Measurements from ENCODE around the gene MADCAM1.

MADCAM1 gene

GRCh38 chr19:532561-533363 is 36.5 kb downstream of the MADCAM1 start:
- TF ChIP-seq CTCF (IDR thresholded peaks at IDR 0.05; ENCODE audit: extremely low read depth, insufficient read depth, missing control alignments), result peak; percentile 45
- in situ Hi-C loops (cut with MboI; ENCODE audit: low pct_unique_long_range_greater_than_20kb, low sequenced_read_pairs, unreplicated experiment), result no loop called here
- peak; percentile 76 for DNase-seq (ENCODE audit: low spot score)

- no peak for TF ChIP-seq CTCF (IDR thresholded peaks at IDR 0.05; ENCODE audit: extremely low read depth, insufficient read depth, missing control alignments)
- DNase-seq (ENCODE audit: low spot score), result no peak
- in situ Hi-C loops (cut with MboI; ENCODE audit: low pct_unique_long_range_greater_than_20kb, low sequenced_read_pairs, unreplicated experiment), result no loop called here
Measured at GRCh38 chr19:533364-534058, 37.2 kb downstream of the MADCAM1 start.

GRCh38 chr19:534088-534487 is 37.8 kb downstream of the MADCAM1 start:
- no peak for DNase-seq (ENCODE audit: low spot score)
- in situ Hi-C loops (cut with MboI; ENCODE audit: low pct_unique_long_range_greater_than_20kb, low sequenced_read_pairs, unreplicated experiment), result no loop called here
- TF ChIP-seq CTCF (IDR thresholded peaks at IDR 0.05; ENCODE audit: extremely low read depth, insufficient read depth, missing control alignments), result no peak

- in situ Hi-C loops (cut with MboI; ENCODE audit: low pct_unique_long_range_greater_than_20kb, low sequenced_read_pairs, unreplicated experiment), result no loop called here
- no peak for DNase-seq (ENCODE audit: low spot score)
- no peak for TF ChIP-seq CTCF (IDR thresholded peaks at IDR 0.05; ENCODE audit: extremely low read depth, insufficient read depth, missing control alignments)
Measured at GRCh38 chr19:535017-535835, 38.9 kb downstream of the MADCAM1 start.

- no peak for DNase-seq (ENCODE audit: low spot score)
- TF ChIP-seq CTCF (IDR thresholded peaks at IDR 0.05; ENCODE audit: extremely low read depth, insufficient read depth, missing control alignments), result no peak
- in situ Hi-C loops (cut with MboI; ENCODE audit: low pct_unique_long_range_greater_than_20kb, low sequenced_read_pairs, unreplicated experiment), result no loop called here
Measured at GRCh38 chr19:536031-536880, 40.0 kb downstream of the MADCAM1 start.
